ENCODE measurements around the gene ZNF304.

- TF ChIP-seq GATA2 (IDR thresholded peaks at IDR 0.05; ENCODE audit: low read depth, low read length) (no peak), GATA3 (IDR thresholded peaks at IDR 0.05; ENCODE audit: low read depth, low read length) (no peak)
Observed at GRCh38 chr19:57363688-57364181, 12.7 kb downstream of the ZNF304 start.
